ENCODE measurements around the gene IPP. TPM values are rescaled to one million over a fixed set of nuclear protein-coding genes. Genes with fewer than 3 reads are reported as not detected.

Gene IPP
- total RNA-seq, 1 donor from 2014 or later: 14.4 TPM

Other genes starting within 250 kb of the IPP start
- gene PRDX1, start 228.8 kb downstream of the IPP start, total RNA-seq: 187 TPM
- gene AKR1A1, start 199.8 kb downstream of the IPP start, total RNA-seq: 81.1 TPM
- gene NASP, start 166.6 kb downstream of the IPP start, total RNA-seq: 67.5 TPM
- 0.79 TPM for gene CCDC17, start 126.6 kb downstream of the IPP start, total RNA-seq
- 119 TPM for gene GPBP1L1, start 64.1 kb downstream of the IPP start, total RNA-seq
- 12.9 TPM for gene TMEM69, start 62.5 kb downstream of the IPP start, total RNA-seq
- 29.0 TPM for gene MAST2, start 53.0 kb upstream of the IPP start, total RNA-seq

Data from skin of body (tissue), 1 donor.